GM18867 (cell line): ENCODE measurements around the gene PPP6R1.

Experiments used
- ATAC-seq: cut with Tn5 transposase; IDR thresholded peaks from one replicate; pipeline ENCODE4 v1.9.1; 2021; ENCODE audit warnings: mild to moderate bottlenecking, moderate library complexity; ENCODE audit not compliant: unreplicated experiment

PPP6R1 gene

GRCh38 chr19:55283548-55284377 is 24.9 kb upstream of the PPP6R1 start, which contains the start of gene BRSK1:
Gene BRSK1, plus strand, starts transcription at chr19:55283997. Its CDS starts 446 bp downstream, at chr19:55284443.
- ATAC-seq: no peak

GRCh38 chr19:55279770-55280643 is 21.2 kb upstream of the PPP6R1 start, which contains the start of gene HSPBP1:
Gene HSPBP1, minus strand, starts transcription at chr19:55280110. Its CDS starts 502 bp downstream, at chr19:55279608.
- ATAC-seq: peak; percentile 74

GRCh38 chr19:55279340-55279739 is 20.5 kb upstream of the PPP6R1 start:
- ATAC-seq: no peak

GRCh38 chr19:55278391-55279135 is 19.7 kb upstream of the PPP6R1 start:
- ATAC-seq: no peak

GRCh38 chr19:55277494-55277893 is 18.7 kb upstream of the PPP6R1 start:
- ATAC-seq: no peak

GRCh38 chr19:55276720-55277430 is 18.1 kb upstream of the PPP6R1 start:
- no peak for ATAC-seq

- peak; percentile 50 for ATAC-seq
Measured at GRCh38 chr19:55275851-55276719, 17.3 kb upstream of the PPP6R1 start.

GRCh38 chr19:55273978-55274707 is 15.3 kb upstream of the PPP6R1 start:
- ATAC-seq: no peak

GRCh38 chr19:55272142-55272541 is 13.3 kb upstream of the PPP6R1 start:
- no peak for ATAC-seq

GRCh38 chr19:55270172-55270942 is 11.5 kb upstream of the PPP6R1 start:
- no peak for ATAC-seq

GRCh38 chr19:55269299-55269698 is 10.5 kb upstream of the PPP6R1 start:
- no peak for ATAC-seq

GRCh38 chr19:55266840-55267239 is 8.0 kb upstream of the PPP6R1 start:
- ATAC-seq: no peak

- ATAC-seq: no peak
Measured at GRCh38 chr19:55266404-55266803, 7.6 kb upstream of the PPP6R1 start.

GRCh38 chr19:55265723-55266386 is 7.0 kb upstream of the PPP6R1 start:
- no peak for ATAC-seq

GRCh38 chr19:55265173-55265572 is 6.4 kb upstream of the PPP6R1 start:
- ATAC-seq: no peak

- no peak for ATAC-seq
Measured at GRCh38 chr19:55264531-55264930, 5.7 kb upstream of the PPP6R1 start.

GRCh38 chr19:55262359-55262758 is 3.5 kb upstream of the PPP6R1 start:
- ATAC-seq: no peak
